ENCODE measurements around the gene TMBIM4. TPM values are rescaled to one million over a fixed set of nuclear protein-coding genes. Genes with fewer than 3 reads are reported as not detected.

The TMBIM4 gene
- total RNA-seq, 1 experiment from 2014 or later, result 51.1 TPM

GRCh38 chr12:66152732-66153131 lies 17.1 kb downstream of the TMBIM4 start:
- no peak overlapping the region for H3K4me2 ChIP-seq (ENCODE audit: low read length)
- RAD21 ChIA-PET (ENCODE audit: low non-redundant PET in 1 of 2, low total read pairs in 2 of 2, uncharacterized antibody in 2 of 2, unreplicated experiment in 2 of 2), result no interaction called here

More at GRCh38 chr12:66152732-66153131, 17.1 kb downstream of the TMBIM4 start:
- ATAC-seq (no peak), DNase-seq (ENCODE audit: low read depth, low spot score) (no peak)
- intact Hi-C loops (cut with micrococcal nuclease), result no loop called here
- no peaks in the 10 kb centered on the region for H3K4me1 ChIP-seq (ENCODE audit: control insufficient read depth in 1 of 2, insufficient read depth in 2 of 2, low read length in 2 of 2)
- no peak overlapping the region for H3K27ac ChIP-seq (ENCODE audit: low read depth, low read length)
- H3K9me2 ChIP-seq (ENCODE audit: insufficient read depth), result no peaks in the 10 kb centered on the region
- no TSS peak for BruUV-seq (replicated peaks)
- no peak overlapping the region for H3K4me3 ChIP-seq (replicated peaks in 1 of 2; ENCODE audit: low read depth in 1 of 2, low read length in 2 of 2)
- no peaks in the 10 kb centered on the region for H3K9me3 ChIP-seq (ENCODE audit: control insufficient read depth in 1 of 2, insufficient read depth in 1 of 2, low read depth in 1 of 2, low read length in 2 of 2)
- H2AFZ ChIP-seq (ENCODE audit: low read depth, low read length, poor library complexity, severe bottlenecking), result no peak overlapping the region
- no peaks in the 10 kb centered on the region for H4K20me1 ChIP-seq (ENCODE audit: insufficient read depth)
- ChIA-PET CTCF (no interaction called here), POLR2A (no interaction called here)
- no peak for TF ChIP-seq ELF1 (IDR thresholded peaks at IDR 0.05; ENCODE audit: borderline replicate concordance, low read depth)
- TF ChIP-seq, protein P1, sequence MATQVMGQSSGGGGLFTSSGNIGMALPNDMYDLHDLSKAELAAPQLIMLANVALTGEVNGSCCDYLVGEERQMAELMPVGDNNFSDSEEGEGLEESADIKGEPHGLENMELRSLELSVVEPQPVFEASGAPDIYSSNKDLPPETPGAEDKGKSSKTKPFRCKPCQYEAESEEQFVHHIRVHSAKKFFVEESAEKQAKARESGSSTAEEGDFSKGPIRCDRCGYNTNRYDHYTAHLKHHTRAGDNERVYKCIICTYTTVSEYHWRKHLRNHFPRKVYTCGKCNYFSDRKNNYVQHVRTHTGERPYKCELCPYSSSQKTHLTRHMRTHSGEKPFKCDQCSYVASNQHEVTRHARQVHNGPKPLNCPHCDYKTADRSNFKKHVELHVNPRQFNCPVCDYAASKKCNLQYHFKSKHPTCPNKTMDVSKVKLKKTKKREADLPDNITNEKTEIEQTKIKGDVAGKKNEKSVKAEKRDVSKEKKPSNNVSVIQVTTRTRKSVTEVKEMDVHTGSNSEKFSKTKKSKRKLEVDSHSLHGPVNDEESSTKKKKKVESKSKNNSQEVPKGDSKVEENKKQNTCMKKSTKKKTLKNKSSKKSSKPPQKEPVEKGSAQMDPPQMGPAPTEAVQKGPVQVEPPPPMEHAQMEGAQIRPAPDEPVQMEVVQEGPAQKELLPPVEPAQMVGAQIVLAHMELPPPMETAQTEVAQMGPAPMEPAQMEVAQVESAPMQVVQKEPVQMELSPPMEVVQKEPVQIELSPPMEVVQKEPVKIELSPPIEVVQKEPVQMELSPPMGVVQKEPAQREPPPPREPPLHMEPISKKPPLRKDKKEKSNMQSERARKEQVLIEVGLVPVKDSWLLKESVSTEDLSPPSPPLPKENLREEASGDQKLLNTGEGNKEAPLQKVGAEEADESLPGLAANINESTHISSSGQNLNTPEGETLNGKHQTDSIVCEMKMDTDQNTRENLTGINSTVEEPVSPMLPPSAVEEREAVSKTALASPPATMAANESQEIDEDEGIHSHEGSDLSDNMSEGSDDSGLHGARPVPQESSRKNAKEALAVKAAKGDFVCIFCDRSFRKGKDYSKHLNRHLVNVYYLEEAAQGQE (IDR thresholded peaks at IDR 0.05; ENCODE audit: low read depth), result no peak
- no peak for TF ChIP-seq SP1 (IDR thresholded peaks at IDR 0.05; ENCODE audit: low read depth)
- TF ChIP-seq SIN3A (IDR thresholded peaks at IDR 0.05; ENCODE audit: low read depth), result no peak
- TF ChIP-seq EZH2 (IDR thresholded peaks at IDR 0.05), result no peak
- no peak for TF ChIP-seq SRF (IDR thresholded peaks at IDR 0.05; ENCODE audit: low read depth)
- no peak for TF ChIP-seq YY1 (IDR thresholded peaks at IDR 0.05; ENCODE audit: extremely low read depth, insufficient replicate concordance, low read depth, low read length)
- no peak for TF ChIP-seq POLR2AphosphoS5 (IDR thresholded peaks at IDR 0.05; ENCODE audit: low read depth, low read length)
- TF ChIP-seq ZFX (IDR thresholded peaks at IDR 0.05), result no peak
- TF ChIP-seq JUND (IDR thresholded peaks at IDR 0.05), result no peak
- no peak for TF ChIP-seq CBX3 (IDR thresholded peaks at IDR 0.05; ENCODE audit: low read depth)
- TF ChIP-seq, protein P2, sequence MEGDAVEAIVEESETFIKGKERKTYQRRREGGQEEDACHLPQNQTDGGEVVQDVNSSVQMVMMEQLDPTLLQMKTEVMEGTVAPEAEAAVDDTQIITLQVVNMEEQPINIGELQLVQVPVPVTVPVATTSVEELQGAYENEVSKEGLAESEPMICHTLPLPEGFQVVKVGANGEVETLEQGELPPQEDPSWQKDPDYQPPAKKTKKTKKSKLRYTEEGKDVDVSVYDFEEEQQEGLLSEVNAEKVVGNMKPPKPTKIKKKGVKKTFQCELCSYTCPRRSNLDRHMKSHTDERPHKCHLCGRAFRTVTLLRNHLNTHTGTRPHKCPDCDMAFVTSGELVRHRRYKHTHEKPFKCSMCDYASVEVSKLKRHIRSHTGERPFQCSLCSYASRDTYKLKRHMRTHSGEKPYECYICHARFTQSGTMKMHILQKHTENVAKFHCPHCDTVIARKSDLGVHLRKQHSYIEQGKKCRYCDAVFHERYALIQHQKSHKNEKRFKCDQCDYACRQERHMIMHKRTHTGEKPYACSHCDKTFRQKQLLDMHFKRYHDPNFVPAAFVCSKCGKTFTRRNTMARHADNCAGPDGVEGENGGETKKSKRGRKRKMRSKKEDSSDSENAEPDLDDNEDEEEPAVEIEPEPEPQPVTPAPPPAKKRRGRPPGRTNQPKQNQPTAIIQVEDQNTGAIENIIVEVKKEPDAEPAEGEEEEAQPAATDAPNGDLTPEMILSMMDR (IDR thresholded peaks at IDR 0.05 in 2 of 3, conservative IDR thresholded peaks at IDR 0.05 in 1 of 3; ENCODE audit: borderline replicate concordance in 1 of 3, insufficient read depth in 1 of 3, low read depth in 2 of 3, low read length in 2 of 3), result no peak
- TF ChIP-seq EZH2phosphoT487 (IDR thresholded peaks at IDR 0.05; ENCODE audit: borderline replicate concordance), result no peak
- no peak for TF ChIP-seq MAX (IDR thresholded peaks at IDR 0.05)
- TF ChIP-seq POLR2A (IDR thresholded peaks at IDR 0.05; ENCODE audit: borderline replicate concordance, extremely low read depth, insufficient read depth, insufficient read length), result no peak
- no peak for TF ChIP-seq ZNF274 (IDR thresholded peaks at IDR 0.05; ENCODE audit: low read depth, low read length)
- TF ChIP-seq TCF7L2 (IDR thresholded peaks at IDR 0.05; ENCODE audit: borderline replicate concordance, extremely low read depth, insufficient read depth, insufficient read length), result no peak
- no peaks in the 10 kb centered on the region for H3K27me3 ChIP-seq (ENCODE audit: insufficient read depth, low read length)
- H3K36me3 ChIP-seq (ENCODE audit: control insufficient read depth in 1 of 2, insufficient read depth in 2 of 2, low read length in 2 of 2), result no peaks in the 10 kb centered on the region
- no peak overlapping the region for H3K9ac ChIP-seq (ENCODE audit: low read length)
- no peaks in the 10 kb centered on the region for H3K79me2 ChIP-seq (ENCODE audit: insufficient read depth, low read length)
